ENCODE data around the gene BANF2.

- TF ChIP-seq CTCF (IDR thresholded peaks at IDR 0.05): no peak
- no peak for TF ChIP-seq POLR2A (IDR thresholded peaks at IDR 0.05)
Measured at GRCh38 chr20:17730071-17730470, 30.3 kb downstream of the BANF2 start.

All from ovary (tissue), 3 donors.